ENCODE data around the gene PSMD13. TPM values are rescaled to one million over a fixed set of nuclear protein-coding genes. Genes with fewer than 3 reads are reported as not detected.

The PSMD13 gene
- total RNA-seq, 1 donor from 2014 or later = 136 TPM

- H3K36me3 Mint-ChIP-seq (ENCODE audit: unreplicated experiment) = peaks cover 4% of the 10 kb centered on the region
- TF ChIP-seq CTCF (IDR thresholded peaks at IDR 0.05; ENCODE audit: partially characterized antibody, unreplicated experiment) = peak; percentile 85
- H3K4me3 Mint-ChIP-seq (ENCODE audit: unreplicated experiment) = peak overlapping the region; percentile 63
- peaks cover 3% of the 10 kb centered on the region for H3K27me3 Mint-ChIP-seq (ENCODE audit: unreplicated experiment)
- DNase-seq = peak; percentile 88
- H3K4me1 Mint-ChIP-seq (ENCODE audit: low read depth, unreplicated experiment) = peaks cover 27% of the 10 kb centered on the region
- H3K27ac Mint-ChIP-seq (ENCODE audit: unreplicated experiment) = peak overlapping the region; percentile 77
- peaks cover 7% of the 10 kb centered on the region for H3K9me3 Mint-ChIP-seq (ENCODE audit: unreplicated experiment)
These were observed 14.0 kb downstream of the PSMD13 start for GRCh38 chr11:250740-251299.

- Mint-ChIP-seq H3K36me3 (ENCODE audit: unreplicated experiment) (peaks cover 4% of the 10 kb centered on the region), H3K4me3 (ENCODE audit: unreplicated experiment) (peak overlapping the region; percentile 60), H3K9me3 (ENCODE audit: unreplicated experiment) (peaks cover 7% of the 10 kb centered on the region), H3K4me1 (ENCODE audit: low read depth, unreplicated experiment) (peaks cover 27% of the 10 kb centered on the region), H3K27ac (ENCODE audit: unreplicated experiment) (peak overlapping the region; percentile 89), H3K27me3 (ENCODE audit: unreplicated experiment) (peaks cover 5% of the 10 kb centered on the region)
- DNase-seq = peak; percentile 71
- TF ChIP-seq CTCF (IDR thresholded peaks at IDR 0.05; ENCODE audit: partially characterized antibody, unreplicated experiment) = no peak
These were observed 14.8 kb downstream of the PSMD13 start for GRCh38 chr11:251550-251949.

- TF ChIP-seq CTCF (IDR thresholded peaks at IDR 0.05; ENCODE audit: partially characterized antibody, unreplicated experiment) = no peak
- Mint-ChIP-seq H3K9me3 (ENCODE audit: unreplicated experiment) (peaks cover 7% of the 10 kb centered on the region), H3K27ac (ENCODE audit: unreplicated experiment) (peak overlapping the region; percentile 89), H3K27me3 (ENCODE audit: unreplicated experiment) (peaks cover 5% of the 10 kb centered on the region), H3K36me3 (ENCODE audit: unreplicated experiment) (peaks cover 4% of the 10 kb centered on the region), H3K4me1 (ENCODE audit: low read depth, unreplicated experiment) (peaks cover 27% of the 10 kb centered on the region), H3K4me3 (ENCODE audit: unreplicated experiment) (no peak overlapping the region)
- DNase-seq = no peak
These were observed 15.9 kb downstream of the PSMD13 start for GRCh38 chr11:252666-253065.

GRCh38 chr11:253160-253885 is 16.5 kb downstream of the PSMD13 start:
- H3K9me3 Mint-ChIP-seq (ENCODE audit: unreplicated experiment) = peaks cover 9% of the 10 kb centered on the region
- peaks cover 27% of the 10 kb centered on the region for H3K4me1 Mint-ChIP-seq (ENCODE audit: low read depth, unreplicated experiment)
- peaks cover 8% of the 10 kb centered on the region for H3K36me3 Mint-ChIP-seq (ENCODE audit: unreplicated experiment)
- H3K27me3 Mint-ChIP-seq (ENCODE audit: unreplicated experiment) = peaks cover 6% of the 10 kb centered on the region
- no peak for TF ChIP-seq CTCF (IDR thresholded peaks at IDR 0.05; ENCODE audit: partially characterized antibody, unreplicated experiment)
- no peak for DNase-seq
- H3K4me3 Mint-ChIP-seq (ENCODE audit: unreplicated experiment) = no peak overlapping the region
- no peak overlapping the region for H3K27ac Mint-ChIP-seq (ENCODE audit: unreplicated experiment)

GRCh38 chr11:253886-254270 is 17.1 kb downstream of the PSMD13 start:
- no peak for DNase-seq
- H3K4me1 Mint-ChIP-seq (ENCODE audit: low read depth, unreplicated experiment) = peaks cover 27% of the 10 kb centered on the region
- H3K27ac Mint-ChIP-seq (ENCODE audit: unreplicated experiment) = no peak overlapping the region
- H3K36me3 Mint-ChIP-seq (ENCODE audit: unreplicated experiment) = peaks cover 8% of the 10 kb centered on the region
- H3K4me3 Mint-ChIP-seq (ENCODE audit: unreplicated experiment) = no peak overlapping the region
- peaks cover 10% of the 10 kb centered on the region for H3K9me3 Mint-ChIP-seq (ENCODE audit: unreplicated experiment)
- TF ChIP-seq CTCF (IDR thresholded peaks at IDR 0.05; ENCODE audit: partially characterized antibody, unreplicated experiment) = no peak
- peaks cover 6% of the 10 kb centered on the region for H3K27me3 Mint-ChIP-seq (ENCODE audit: unreplicated experiment)
